ENCODE measurements around the gene MAP6.

GRCh38 chr11:75677909-75678308, 9.1 kb upstream of the MAP6 start:
- no peak for TF ChIP-seq CTCF (optimal IDR thresholded peaks at IDR 0.05 in 1 of 3, IDR thresholded peaks at IDR 0.05 in 1 of 3, conservative IDR thresholded peaks at IDR 0.05 in 1 of 3; ENCODE audit: extremely low read depth in 1 of 3, insufficient read depth in 2 of 3, low read length in 3 of 3)
- no peak for TF ChIP-seq EZH2 (IDR thresholded peaks at IDR 0.05; ENCODE audit: low read length)

All from keratinocyte (primary cell).